ENCODE measurements around the gene FSCN2. TPM values are rescaled to one million over a fixed set of nuclear protein-coding genes. Genes with fewer than 3 reads are reported as not detected.

FSCN2 gene
- total and polyA plus RNA-seq, 10 of the 15 experiments (the other 5 are each of a cell fraction or from before 2014, with no cell fraction given): 0.12 to 2.1 (median 0.65) TPM; not detected in 3

GRCh38 chr17:81484195-81484979 lies 43.8 kb upstream of the FSCN2 start (continued):
- TF ChIP-seq CTCF (IDR thresholded peaks at IDR 0.05 in 2 of 3, conservative IDR thresholded peaks at IDR 0.05 in 1 of 3; ENCODE audit: control insufficient read depth in 2 of 3, extremely low read depth in 1 of 3, insufficient read depth in 1 of 3, low read depth in 3 of 3, low read length in 3 of 3): peak; percentile 84 to 99 (median 94); a peak in 5 of 6 replicates
- TF ChIP-seq RBBP5 (conservative IDR thresholded peaks at IDR 0.05): no peak
- TF ChIP-seq JUNB (IDR thresholded peaks at IDR 0.05): no peak
- TF ChIP-seq ZNF622 (IDR thresholded peaks at IDR 0.05): no peak
- TF ChIP-seq PRDM15 (CRISPR knock-in tag; IDR thresholded peaks at IDR 0.05): no peak
- TF ChIP-seq SIN3A (IDR thresholded peaks at IDR 0.05; ENCODE audit: low read depth, low read length): no peak; the same call in 1 of the 2 replicates
- TF ChIP-seq STAT3 (IDR thresholded peaks at IDR 0.05; ENCODE audit: low read depth, low read length): no peak
- TF ChIP-seq ETV6 (conservative IDR thresholded peaks at IDR 0.05 in 1 of 2, IDR thresholded peaks at IDR 0.05 in 1 of 2; ENCODE audit: borderline replicate concordance in 1 of 2, low read depth in 1 of 2): no peak
- TF ChIP-seq EED (IDR thresholded peaks at IDR 0.05; ENCODE audit: low read depth): no peak
- 0 out of 2 replicates have a peak, but pooled peaks have one; percentile 23 for TF ChIP-seq NR2C1 (IDR thresholded peaks at IDR 0.05)
- no peak for TF ChIP-seq IRF5 (IDR thresholded peaks at IDR 0.05; ENCODE audit: borderline replicate concordance)
- no peak for TF ChIP-seq EP300 (IDR thresholded peaks at IDR 0.05; ENCODE audit: borderline replicate concordance in 1 of 2, control insufficient read depth in 1 of 2, low read depth in 2 of 2, low read length in 2 of 2)
- peak; percentile 62; the same call in 1 of the 2 replicates for TF ChIP-seq STAT1 (conservative IDR thresholded peaks at IDR 0.05)
- 0 out of 2 replicates have a peak, but pooled peaks have one; percentile 30 for TF ChIP-seq ZSCAN29 (IDR thresholded peaks at IDR 0.05)
- TF ChIP-seq ZNF592 (IDR thresholded peaks at IDR 0.05): 0 out of 2 replicates have a peak, but pooled peaks have one; percentile 66

Data from GM12878 (cell line).